Brain pericyte (primary cell): ENCODE results near the gene ABHD14A.
A peak's percentile ranks its signal among the peaks of the same experiment; 100 is the strongest.

ENCODE experiments used
- DNase-seq: peaks from one replicate; pipeline ENCODE4 v3.0.0-alpha.2; 2012; ENCODE audit warnings: low read depth, low spot score

ABHD14A gene

DNA sequence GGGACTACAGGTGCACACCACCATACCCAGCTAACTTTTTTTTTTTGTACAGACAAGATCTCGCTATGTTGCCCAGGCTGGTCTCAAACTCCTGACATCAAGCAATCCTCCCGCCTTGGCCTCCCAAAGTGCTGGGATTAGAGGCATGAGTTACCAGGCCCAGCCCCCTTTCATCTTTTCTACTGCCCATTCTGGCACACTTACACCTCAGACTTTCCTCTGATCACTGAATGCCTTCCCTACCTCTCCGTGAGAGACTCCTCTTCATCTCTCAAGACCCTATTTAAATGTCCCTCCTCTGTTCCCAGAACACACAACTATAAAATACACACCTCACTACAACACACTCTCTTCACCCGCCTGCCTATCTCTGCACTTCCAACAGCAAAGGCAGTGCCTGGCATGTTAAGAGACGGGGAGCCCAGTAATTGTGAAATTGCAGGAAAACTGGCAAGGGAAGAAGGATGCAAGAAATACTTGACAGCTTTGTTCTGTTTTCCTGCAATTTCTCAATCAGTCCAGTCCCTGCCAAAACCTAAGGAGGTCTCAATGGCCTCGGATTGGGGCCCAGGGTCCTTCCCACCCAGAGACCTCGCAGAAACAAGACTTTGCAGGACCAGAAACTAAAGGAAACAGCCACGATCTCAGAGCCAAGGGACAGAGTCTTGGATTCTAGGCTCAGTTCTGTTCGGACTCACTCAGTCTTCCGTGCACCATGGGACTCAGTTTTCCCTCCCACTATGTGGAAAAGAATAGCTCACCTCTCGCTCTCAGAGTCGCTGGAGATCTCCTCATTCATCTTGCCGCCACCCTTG lies 34.0 kb upstream of the ABHD14A start:
- DNase-seq: no peak

DNA sequence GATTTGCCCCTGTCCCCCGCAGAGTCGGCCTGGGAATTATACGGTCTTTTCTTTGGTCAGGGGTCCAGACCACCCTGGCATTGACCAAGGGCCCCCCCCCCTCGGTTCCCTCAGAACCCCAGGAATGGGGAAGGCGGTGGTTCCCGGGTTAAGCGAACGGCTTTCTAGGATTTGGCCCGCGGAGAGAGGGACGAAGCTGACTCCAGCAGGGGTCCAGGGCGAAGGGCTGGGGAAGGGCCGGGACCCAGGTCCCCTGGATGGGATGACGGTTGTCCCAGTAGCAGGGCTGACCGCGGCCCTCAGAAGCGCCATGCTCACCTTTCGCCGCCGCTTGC lies 33.4 kb upstream of the ABHD14A start:
- DNase-seq: no peak

DNA sequence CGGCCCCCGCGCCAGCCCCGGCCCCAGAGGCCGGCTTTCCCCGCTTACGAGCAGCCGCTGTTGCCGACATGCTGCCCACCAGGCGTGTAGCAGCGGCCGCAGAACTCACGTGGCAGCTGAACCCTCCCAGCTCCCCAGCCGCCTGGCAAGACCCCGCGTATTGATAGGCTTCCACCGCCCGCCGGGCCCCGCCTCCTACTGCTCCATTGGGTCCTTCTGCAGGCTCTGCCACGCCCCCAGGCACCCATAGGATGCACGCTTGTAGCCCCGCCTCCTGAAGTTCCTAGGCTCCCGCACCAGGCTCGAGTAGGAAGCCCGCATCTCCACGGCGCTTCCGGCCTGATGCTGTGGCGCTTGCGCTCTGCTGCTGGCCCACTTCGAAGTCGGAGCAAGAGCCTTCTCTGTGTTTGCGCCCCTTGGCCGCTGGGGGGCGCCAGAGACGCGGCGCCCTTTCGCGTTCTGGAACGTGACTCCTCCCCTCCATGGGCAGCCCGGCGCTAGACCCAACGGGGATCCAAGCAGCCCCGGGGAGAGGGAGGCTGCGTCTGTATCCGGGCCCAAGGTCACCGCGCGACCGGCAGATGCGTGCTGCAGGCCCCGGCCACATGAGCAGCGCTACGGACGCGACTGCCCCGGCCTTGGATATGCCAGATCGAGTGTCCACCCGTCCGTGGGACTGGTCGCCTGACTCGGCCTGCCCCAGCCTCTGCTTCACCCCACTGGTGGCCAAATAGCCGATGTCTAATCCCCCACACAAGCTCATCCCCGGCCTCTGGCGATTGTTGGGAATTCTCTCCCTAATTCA lies 32.9 kb upstream of the ABHD14A start, which contains the start of the genes PARP3 and RRP9:
Gene PARP3, plus strand, starts transcription at position 566 of the 805 bp plus-strand sequence. CDS start 993 bp downstream, outside the sequence.
Gene RRP9, minus strand, starts transcription at position 107 of the 805 bp plus-strand sequence. Its CDS starts 37 bp downstream, at position 70.
- DNase-seq: peak; percentile 100

DNA sequence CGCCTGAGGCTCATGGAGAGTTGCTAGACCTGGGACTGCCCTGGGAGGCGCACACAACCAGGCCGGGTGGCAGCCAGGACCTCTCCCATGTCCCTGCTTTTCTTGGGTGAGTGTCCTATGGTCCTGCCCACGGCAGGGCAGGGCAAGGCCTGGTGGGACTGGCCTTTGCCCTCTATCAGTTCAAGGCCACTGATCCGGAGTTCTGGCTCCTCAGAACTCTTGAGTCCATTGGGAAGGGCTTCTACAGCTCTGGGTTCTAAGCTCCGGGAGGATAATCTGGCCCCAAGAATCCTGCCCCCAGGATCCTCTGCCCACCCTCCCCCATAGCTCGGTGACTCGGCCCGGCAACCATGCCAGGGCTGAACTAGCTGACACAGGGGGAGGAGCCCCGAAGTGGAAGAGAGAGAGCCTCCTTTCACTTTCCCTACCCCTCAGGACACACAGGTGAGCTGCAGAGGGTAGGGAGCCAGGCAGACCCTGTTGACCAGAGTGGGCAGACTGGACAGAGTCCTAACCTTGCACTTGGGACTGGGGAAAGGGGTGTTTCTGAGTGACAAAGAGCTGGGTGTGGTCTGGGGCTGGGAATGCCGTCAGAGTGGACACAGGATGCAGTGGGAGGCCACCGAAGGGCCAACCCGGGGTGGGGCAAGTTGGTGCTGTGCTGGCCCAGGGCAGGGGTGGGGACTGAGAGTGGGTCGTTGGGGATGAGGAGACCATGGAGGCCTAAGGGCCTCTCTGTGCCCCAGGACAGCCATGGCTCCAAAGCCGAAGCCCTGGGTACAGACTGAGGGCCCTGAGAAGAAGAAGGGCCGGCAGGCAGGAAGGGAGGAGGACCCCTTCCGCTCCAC lies 32.0 kb upstream of the ABHD14A start:
- no peak for DNase-seq

DNA sequence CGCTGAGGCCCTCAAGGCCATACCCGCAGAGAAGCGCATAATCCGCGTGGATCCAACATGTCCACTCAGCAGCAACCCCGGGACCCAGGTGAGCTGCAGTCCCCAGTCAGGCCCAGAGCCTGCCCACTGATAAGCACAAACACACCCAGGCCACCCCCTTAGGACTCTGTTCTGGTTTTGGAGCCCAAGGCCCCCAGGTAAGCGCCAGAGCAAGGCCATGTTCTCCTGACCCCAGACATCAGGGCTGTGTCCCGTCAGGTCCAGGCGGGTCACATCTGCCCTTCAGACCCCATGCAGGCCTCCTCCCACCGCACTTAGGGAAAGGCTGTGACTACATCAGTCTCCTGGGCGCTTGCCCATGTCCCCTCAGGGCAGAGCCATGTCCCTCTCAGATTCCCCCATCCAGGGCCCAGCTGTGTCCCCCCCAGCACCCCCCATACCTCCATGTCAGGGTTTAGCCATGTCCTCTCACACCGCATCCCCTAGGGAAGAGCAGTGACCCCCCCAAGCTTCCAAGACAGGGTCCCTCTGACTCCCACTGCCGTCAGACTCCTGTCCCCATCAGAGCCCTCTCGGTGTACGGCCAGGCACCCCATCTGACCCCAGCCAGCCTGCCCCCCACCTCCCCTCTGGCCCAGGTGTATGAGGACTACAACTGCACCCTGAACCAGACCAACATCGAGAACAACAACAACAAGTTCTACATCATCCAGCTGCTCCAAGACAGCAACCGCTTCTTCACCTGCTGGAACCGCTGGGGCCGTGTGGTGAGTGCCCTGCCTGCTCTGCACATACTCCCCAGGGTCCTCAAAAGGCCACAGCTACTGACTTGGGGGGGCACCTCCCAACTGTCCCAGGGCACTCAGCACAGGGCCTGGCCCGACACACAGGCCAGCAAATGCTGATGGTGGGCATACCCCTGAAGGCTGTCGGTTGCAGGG lies 31.1 kb upstream of the ABHD14A start:
- no peak for DNase-seq

DNA sequence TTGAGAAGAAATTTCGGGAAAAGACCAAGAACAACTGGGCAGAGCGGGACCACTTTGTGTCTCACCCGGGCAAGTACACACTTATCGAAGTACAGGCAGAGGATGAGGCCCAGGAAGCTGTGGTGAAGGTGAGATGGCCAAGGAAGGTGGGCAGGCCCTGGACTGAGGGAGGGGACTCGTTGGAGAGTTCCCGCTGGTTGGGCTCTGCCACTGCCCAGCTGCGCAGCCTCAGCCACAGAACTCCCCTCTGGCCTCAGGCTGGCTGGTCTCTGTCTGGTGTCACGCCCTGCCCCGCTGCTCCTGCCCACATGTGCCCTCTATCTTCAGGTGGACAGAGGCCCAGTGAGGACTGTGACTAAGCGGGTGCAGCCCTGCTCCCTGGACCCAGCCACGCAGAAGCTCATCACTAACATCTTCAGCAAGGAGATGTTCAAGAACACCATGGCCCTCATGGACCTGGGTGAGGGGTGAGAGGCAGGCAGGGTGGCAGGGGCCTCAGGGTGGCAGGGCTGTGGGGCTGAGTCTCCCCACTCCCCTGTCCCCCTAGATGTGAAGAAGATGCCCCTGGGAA lies 30.3 kb upstream of the ABHD14A start:
- DNase-seq: no peak

DNA sequence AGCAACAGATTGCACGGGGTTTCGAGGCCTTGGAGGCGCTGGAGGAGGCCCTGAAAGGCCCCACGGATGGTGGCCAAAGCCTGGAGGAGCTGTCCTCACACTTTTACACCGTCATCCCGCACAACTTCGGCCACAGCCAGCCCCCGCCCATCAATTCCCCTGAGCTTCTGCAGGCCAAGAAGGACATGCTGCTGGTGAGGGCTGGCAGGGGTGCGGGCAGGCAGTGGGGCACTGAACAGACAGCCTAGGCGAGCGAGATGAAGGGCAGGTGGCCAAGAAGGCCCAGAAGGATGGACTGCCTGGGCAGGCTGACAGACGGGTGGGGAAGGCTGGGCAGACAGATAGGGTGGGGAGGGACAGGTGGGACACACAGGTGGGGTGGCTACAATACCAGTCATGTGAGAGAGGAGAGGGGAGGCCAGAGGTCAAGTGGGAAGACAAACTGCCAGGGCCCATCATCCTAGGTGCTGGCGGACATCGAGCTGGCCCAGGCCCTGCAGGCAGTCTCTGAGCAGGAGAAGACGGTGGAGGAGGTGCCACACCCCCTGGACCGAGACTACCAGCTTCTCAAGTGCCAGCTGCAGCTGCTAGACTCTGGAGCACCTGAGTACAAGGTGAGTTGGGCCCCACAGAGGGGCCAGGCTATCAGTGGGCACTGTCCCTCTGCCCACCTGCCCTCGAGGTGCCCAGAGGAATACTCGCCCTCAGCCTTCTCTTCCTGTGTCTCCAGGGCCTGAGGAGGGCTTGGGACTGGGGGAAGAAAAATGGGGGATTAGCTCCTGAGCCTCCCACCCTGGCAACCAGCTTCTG lies 29.6 kb upstream of the ABHD14A start:
- no peak for DNase-seq

DNA sequence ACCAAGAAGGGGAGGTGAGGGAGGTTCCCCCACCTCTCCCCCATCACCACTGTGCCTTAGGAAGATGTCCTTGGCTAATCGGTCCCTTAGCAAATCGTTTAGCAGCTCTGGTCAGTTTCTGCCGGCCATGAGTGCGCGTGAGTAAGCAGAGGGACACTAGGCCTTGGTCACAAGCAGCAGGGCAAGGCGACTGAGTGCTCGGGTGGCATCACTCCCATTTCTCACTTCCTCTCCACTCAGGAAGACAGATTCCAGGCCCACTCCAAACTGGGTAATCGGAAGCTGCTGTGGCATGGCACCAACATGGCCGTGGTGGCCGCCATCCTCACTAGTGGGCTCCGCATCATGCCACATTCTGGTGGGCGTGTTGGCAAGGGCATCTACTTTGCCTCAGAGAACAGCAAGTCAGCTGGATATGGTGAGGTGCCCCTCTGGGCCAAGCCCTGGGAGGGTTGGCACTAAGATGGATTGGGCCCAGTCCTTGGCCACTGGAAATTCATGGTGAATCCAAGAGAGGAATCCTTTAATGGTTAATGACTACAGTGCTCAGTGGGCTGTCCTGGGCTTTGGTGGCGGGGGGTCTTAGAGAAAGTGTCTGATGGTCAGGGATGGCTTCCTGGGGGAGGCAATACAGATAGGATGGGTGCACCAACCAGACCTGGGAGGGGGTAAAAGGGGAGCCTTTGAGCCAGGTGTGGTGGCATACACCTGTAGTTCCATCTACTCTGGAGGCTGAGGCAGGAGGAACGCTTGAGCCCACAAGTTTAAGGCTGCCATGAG lies 28.7 kb upstream of the ABHD14A start:
- no peak for DNase-seq

DNA sequence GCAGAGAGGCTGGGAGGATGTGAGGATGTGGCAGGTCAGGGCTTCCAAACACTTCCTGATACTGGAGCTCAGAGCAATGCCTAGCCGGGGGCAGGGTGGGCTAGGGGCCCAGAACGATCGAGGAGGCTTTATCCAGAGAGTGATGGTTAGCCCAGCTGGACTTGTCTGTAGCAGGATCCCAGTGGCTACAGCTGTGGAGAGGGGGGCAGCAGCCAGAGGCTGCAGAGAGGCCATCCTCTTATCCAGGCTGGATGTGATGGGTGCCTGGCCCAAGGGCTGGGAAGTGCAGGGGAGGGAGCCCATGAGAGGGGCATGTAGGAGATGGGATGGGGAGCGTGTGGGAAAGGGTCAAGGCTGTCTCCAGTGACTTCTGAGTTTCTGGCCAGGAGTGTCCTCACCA lies 28.1 kb upstream of the ABHD14A start:
- DNase-seq: no peak

DNA sequence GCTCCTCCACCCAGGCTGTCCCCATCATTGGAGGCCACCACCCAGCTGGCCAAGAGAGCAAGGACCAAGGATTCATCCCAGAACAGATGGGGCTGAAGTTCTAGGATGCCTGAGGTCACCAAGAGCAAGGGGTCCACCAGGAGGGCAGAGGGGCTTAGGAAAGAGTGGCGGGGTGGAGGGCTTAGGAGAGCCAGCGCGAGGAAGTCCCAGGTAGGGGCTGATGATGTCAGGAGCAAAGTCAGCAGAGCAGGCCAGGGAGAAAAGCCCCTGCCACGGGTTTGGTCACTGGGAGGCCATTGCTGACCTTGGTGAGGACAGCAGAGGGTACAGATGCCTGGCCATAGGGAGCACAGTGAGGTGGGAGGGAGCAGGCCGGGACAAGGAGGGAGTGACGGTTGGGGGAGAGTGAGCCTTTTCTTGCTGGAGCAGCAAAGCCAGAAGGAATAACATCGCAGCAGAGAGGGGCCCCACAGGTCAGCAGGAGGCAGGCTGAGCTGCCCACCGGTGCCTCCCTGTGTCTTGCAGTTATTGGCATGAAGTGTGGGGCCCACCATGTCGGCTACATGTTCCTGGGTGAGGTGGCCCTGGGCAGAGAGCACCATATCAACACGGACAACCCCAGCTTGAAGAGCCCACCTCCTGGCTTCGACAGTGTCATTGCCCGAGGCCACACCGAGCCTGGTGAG lies 27.5 kb upstream of the ABHD14A start:
- no peak for DNase-seq

DNA sequence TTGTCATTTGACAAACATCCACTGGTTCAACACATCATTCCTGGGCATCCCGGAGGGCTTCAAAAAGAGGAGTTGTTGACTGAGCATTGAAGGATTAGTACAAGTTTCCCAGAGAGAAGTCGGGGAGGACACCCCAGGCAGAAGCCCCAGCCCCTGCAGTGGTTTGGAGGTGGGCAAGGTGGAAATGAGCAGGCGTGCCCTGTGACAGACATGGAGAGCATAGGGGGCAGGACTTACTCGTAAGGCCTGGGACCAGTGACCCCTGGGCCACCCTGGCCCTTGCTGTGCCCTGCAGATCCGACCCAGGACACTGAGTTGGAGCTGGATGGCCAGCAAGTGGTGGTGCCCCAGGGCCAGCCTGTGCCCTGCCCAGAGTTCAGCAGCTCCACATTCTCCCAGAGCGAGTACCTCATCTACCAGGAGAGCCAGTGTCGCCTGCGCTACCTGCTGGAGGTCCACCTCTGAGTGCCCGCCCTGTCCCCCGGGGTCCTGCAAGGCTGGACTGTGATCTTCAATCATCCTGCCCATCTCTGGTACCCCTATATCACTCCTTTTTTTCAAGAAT lies 26.8 kb upstream of the ABHD14A start:
- no peak for DNase-seq

DNA sequence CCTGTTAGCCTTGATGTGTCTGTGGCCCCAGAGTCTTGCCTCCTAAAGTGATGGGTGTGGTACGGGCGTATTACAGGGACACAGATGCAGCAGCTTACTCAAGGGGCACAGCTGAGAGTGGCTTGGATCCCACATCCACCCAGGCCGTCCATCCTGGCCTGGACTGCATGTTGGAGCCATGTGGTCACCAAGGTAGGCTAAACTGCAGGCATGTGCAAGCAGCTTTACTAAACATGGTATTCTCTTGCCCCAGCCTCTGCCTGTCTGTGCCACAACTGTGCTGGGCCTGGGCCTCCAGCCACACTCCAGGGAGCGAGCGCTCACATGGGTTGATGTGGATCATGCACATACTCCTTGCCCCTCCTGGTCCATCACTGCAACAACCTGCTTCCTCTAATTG lies 25.7 kb upstream of the ABHD14A start:
- no peak for DNase-seq

DNA sequence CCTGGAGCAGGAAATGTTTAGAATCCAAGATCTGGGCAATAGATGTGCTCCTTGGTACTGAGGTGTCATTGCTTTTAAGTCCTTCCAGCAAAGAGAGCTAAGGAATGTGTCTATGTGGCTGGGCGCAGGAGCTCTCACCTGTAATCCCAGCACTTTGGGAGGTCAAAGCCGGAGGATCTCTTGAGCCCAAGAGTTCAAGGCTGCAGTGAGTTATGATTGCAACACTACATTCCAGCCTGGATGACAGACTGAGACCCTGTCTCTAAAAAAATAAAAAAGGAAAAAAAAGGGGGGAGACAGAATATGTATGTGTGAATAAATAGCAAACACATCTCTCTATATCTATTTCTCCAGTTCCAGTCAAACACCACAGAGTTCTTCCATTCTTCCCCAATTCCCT lies 24.0 kb upstream of the ABHD14A start:
- DNase-seq: no peak

DNA sequence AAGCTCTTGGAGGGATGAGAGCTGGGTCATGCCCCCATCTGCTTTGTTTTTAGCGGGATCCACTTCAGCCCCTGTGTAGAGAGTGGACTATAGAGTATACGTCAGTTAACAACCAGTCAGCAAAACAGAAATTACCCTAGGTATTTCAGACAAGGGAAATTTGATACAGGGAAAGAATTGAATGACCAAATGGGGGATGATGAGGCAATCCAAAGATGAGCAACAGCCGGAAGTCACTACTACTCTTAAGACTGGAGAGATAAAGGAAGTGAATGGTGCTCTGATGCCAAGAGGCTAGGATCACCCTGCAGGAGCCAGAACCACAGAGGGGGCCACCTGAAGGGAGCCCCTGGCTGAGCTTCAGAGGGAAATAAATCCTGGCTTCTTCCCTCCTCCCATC lies 21.4 kb upstream of the ABHD14A start:
- no peak for DNase-seq

DNA sequence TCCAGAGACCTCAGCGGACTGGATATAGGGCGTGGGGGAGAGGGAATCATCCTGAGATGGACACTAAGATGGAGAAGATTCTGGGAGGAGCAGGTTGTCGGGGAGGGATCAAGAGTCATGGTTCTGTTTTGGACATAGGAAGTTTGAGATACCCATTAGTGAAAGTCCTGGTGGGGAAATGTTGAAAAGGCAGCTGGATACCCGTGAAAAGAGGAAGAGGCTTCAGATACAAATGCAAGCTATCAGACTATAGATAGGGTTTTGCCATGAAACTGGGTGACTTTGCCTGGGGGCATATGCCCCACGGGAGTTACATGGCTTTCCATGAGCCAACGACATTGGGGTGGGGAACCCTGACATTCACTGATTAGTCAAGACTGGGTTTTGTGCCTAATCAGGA lies 20.8 kb upstream of the ABHD14A start:
- no peak for DNase-seq

DNA sequence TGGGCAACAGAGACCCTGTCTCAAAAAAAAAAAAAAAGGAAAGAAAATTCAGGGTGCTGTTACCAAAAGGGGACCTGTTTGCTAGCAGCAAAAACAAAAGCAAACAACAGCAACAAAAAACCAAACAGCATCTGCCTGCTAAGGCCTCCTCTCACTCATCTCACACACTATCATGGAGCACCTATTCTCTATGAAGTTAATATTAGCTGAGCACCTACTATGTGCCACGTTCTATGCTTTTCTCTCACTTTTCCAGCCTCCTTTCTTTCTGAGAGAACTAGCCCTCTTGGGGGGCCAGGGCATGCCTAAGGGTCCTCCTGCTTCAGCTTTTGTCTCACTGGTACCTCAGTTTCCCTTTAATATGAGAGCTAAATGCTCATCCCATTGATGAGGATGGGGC lies 20.2 kb upstream of the ABHD14A start:
- no peak for DNase-seq

DNA sequence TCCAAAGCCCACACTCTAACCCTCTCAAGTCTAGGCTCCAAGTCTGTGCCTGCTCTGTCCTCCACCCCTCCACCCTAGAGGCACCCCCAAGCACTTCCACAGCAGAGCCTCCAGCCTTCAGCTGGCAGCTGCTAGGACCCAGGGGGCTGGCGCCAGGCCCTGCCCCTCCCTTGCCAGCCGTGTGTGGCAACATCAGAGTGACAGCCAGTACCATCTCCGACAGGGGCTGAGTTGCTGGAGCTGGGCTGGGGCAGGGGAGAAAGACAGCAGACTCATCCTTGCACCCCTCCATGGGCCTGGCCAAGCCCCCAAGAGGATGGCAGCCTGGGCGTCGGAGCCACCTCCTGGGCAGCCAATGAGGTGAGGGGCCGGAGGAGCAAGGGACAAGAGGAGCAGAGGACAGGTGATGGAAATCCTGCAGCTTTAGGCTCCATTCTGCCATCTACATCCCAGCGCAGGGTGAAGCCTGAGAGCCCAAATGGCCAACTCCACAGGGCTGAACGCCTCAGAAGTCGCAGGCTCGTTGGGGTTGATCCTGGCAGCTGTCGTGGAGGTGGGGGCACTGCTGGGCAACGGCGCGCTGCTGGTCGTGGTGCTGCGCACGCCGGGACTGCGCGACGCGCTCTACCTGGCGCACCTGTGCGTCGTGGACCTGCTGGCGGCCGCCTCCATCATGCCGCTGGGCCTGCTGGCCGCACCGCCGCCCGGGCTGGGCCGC lies 19.5 kb upstream of the ABHD14A start, which contains the start of gene GPR62:
Gene GPR62, plus strand, starts transcription at position 207 of the 718 bp plus-strand sequence. Its CDS starts 272 bp downstream, at position 479.
- DNase-seq: no peak
